ENCODE measurements around the gene PAPPA. TPM values are rescaled to one million over a fixed set of nuclear protein-coding genes. Genes with fewer than 3 reads are reported as not detected.

Gene PAPPA
- total RNA-seq, 1 donor from 2014 or later: 0.69 TPM

DNA sequence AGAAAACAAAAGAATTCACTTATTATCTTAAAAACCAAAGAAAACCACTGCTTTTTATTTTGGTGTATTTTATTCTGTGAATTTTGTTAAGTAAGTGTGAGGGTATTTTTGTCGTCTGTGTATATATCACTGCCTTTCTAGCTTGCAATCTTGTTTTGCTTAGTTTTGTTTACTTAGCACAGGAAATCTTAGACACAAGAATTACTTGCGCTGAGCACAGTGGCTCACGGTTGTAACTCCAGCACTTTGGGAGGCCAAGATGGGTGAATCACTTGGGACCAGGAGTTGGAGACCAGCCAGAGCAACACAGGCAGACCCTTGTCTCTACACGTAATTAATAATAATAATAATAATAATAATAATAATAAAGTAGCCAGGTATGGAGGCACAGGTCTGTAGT lies 230.3 kb downstream of the PAPPA start:
- intact Hi-C loops (cut with micrococcal nuclease): no loop called here
- H3K27ac ChIP-seq (replicated peaks): no peak overlapping the region
- H3K9me3 ChIP-seq (replicated peaks): no peaks in the 10 kb centered on the region
- no peak overlapping the region for H3K4me3 ChIP-seq
- no peak for DNase-seq
- H3K4me1 ChIP-seq: no peaks in the 10 kb centered on the region
- H3K27me3 ChIP-seq (ENCODE audit: low read depth): no peaks in the 10 kb centered on the region
- no peaks in the 10 kb centered on the region for H3K36me3 ChIP-seq
- TF ChIP-seq, protein P1, sequence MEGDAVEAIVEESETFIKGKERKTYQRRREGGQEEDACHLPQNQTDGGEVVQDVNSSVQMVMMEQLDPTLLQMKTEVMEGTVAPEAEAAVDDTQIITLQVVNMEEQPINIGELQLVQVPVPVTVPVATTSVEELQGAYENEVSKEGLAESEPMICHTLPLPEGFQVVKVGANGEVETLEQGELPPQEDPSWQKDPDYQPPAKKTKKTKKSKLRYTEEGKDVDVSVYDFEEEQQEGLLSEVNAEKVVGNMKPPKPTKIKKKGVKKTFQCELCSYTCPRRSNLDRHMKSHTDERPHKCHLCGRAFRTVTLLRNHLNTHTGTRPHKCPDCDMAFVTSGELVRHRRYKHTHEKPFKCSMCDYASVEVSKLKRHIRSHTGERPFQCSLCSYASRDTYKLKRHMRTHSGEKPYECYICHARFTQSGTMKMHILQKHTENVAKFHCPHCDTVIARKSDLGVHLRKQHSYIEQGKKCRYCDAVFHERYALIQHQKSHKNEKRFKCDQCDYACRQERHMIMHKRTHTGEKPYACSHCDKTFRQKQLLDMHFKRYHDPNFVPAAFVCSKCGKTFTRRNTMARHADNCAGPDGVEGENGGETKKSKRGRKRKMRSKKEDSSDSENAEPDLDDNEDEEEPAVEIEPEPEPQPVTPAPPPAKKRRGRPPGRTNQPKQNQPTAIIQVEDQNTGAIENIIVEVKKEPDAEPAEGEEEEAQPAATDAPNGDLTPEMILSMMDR (IDR thresholded peaks at IDR 0.05; ENCODE audit: borderline replicate concordance): no peak

DNA sequence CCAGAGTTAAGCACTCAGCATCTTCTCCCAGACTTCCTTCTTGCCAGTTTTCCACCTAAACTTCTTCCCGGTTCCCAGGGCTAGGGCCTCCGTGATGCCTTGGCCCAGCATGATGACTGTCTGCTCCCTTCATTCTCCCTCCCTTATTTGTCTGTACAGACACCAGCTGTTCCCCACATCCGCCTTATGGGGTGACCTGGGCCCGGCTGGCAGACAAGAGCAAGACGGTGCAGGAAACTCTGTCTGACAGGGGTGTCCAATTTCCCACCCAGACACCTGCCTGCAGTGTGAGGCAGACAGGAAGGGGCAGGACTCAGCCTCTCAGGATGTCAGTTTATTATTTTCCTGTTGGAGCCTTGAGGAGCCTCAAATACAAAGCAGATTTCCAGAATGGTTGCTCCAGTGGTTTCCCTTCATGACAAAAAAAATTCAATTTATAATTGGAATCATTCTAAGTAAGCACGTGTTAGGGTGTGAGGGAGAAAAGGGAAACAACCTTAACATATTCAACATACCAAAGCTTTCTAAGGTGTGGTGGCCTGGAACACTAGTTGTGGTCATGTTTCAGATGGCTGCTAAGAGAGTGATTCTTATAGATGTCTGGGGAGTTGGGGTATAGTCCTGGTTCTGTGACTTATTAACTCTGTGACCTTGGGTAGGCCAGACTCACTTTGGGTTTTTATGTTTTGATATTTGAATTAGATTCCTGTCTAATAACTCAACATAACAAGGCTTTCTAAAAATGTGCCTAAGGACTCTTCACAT lies 234.5 kb downstream of the PAPPA start:
- H3K9me3 ChIP-seq (replicated peaks): no peaks in the 10 kb centered on the region
- no peak overlapping the region for H3K27ac ChIP-seq (replicated peaks)
- intact Hi-C loops (cut with micrococcal nuclease): no loop called here
- no peaks in the 10 kb centered on the region for H3K4me1 ChIP-seq
- H3K36me3 ChIP-seq: no peaks in the 10 kb centered on the region
- no peak overlapping the region for H3K4me3 ChIP-seq
- DNase-seq: no peak
- TF ChIP-seq, protein P1 (IDR thresholded peaks at IDR 0.05; ENCODE audit: borderline replicate concordance): no peak
- H3K27me3 ChIP-seq (ENCODE audit: low read depth): no peaks in the 10 kb centered on the region

DNA sequence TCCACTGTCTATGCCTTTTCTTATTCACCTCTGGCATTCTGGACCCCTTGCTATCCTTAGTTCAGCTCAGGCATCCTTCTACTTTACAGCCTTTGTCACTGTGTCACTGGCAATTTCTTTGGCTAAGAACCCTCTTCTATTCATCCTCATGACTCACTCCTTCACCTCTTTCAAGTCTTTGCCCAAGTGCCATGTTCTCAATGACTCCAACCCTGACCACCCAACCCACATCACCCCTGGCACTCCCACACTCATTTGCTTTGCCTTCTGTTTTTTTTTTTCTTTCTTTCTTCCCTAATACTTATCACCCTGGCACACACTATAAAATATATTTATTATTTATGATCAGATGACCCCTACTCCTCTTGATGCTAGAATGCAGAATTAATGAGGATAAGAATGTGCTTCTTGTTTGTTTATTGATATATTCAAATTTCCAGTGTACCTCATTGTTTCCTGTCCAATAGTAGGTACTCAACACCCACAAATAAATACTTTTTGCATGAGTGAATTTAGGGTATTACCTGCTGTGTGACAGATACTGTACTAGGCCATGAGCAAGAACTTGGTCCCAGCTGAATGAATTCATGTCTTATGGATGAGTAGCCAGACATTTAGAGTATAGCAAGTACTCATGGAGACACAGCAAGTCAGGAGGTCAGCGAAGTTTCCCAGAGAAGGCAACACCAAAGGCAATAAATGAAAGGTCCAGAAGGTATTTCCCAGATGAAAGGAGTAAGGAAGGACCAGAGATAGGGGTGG lies 236.1 kb downstream of the PAPPA start:
- Histone ChIP-seq H3K4me3 (no peak overlapping the region), H3K9me3 (replicated peaks) (no peaks in the 10 kb centered on the region), H3K27me3 (ENCODE audit: low read depth) (no peaks in the 10 kb centered on the region), H3K27ac (replicated peaks) (no peak overlapping the region), H3K36me3 (no peaks in the 10 kb centered on the region), H3K4me1 (no peaks in the 10 kb centered on the region)
- DNase-seq: no peak
- TF ChIP-seq, protein P1 (IDR thresholded peaks at IDR 0.05; ENCODE audit: borderline replicate concordance): no peak
- intact Hi-C loops (cut with micrococcal nuclease): no loop called here

DNA sequence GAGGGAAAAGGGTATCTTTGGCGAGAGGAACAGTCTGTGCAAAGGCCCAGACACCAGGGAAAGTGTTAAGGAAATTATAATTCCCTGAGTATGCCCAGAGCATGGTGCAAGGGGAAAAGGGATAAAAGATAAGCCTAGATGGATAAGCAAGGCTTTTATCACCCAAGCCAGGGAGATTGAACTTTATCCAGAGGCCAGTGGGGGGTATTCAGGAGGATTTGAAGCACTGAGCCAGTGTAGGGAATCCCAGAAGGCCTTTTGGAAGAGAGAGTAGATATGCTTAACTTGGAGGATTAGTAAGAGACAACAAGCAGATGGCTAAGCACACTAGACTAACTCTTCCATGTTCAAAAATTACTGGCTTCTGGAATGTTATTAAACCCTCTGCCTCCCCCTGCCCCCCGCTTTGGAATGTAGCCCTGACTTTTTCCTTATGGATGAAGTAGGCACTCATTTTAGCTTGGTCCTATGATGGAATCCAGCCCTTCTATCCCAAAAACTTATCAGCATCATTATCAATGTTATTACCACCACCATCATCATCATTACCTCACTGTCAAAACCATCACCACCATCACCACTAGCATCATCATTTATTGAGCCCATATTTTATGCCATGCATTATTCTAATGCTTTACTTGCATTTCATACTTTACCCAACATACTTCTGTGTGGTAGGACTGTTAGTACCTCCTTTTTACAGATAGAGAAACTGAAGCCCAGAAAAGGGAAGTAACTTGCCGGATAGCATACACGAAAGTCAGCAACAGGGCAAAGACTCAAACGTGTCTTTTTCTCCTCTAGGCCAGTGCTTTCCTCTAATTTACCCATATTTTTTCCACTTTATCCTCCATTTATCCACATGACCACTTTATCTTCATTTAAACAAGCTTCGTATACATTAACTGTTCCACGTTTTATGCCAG lies 237.0 kb downstream of the PAPPA start:
- no peaks in the 10 kb centered on the region for H3K4me1 ChIP-seq
- TF ChIP-seq, protein P1 (IDR thresholded peaks at IDR 0.05; ENCODE audit: borderline replicate concordance): no peak
- H3K27me3 ChIP-seq (ENCODE audit: low read depth): no peaks in the 10 kb centered on the region
- H3K36me3 ChIP-seq: no peaks in the 10 kb centered on the region
- intact Hi-C loops (cut with micrococcal nuclease): no loop called here
- no peaks in the 10 kb centered on the region for H3K9me3 ChIP-seq (replicated peaks)
- H3K4me3 ChIP-seq: no peak overlapping the region
- DNase-seq: no peak
- H3K27ac ChIP-seq (replicated peaks): no peak overlapping the region

GRCh38 chr9:116391306-116391900 lies 237.8 kb downstream of the PAPPA start:
- intact Hi-C loops (cut with micrococcal nuclease): no loop called here
- Histone ChIP-seq H3K27me3 (ENCODE audit: low read depth) (no peaks in the 10 kb centered on the region), H3K36me3 (no peaks in the 10 kb centered on the region), H3K4me3 (no peak overlapping the region), H3K27ac (replicated peaks) (no peak overlapping the region), H3K9me3 (replicated peaks) (no peaks in the 10 kb centered on the region), H3K4me1 (no peaks in the 10 kb centered on the region)
- TF ChIP-seq, protein P1 (IDR thresholded peaks at IDR 0.05; ENCODE audit: borderline replicate concordance): no peak
- no peak for DNase-seq

Measured in left ventricle myocardium inferior (tissue), 1 donor.